ENCODE measurements around the gene ACER2.
A peak's percentile ranks its signal among the peaks of the same experiment; 100 is the strongest.

ACER2 gene

GRCh38 chr9:19457693-19458009 lies 48.8 kb downstream of the ACER2 start:
- ChIA-PET POLR2A (ENCODE audit: low non-redundant PET) (no interaction called here), CTCF (interaction anchor here (0.9 kb wide), 1 partner anchor 216 kb away, joined by 3 read pairs; no protein-coding TSS in a partner anchor)
- H3K27ac ChIP-seq, result no peak overlapping the region
- no peak for DNase-seq (ENCODE audit: low spot score)
- TF ChIP-seq, protein P1, sequence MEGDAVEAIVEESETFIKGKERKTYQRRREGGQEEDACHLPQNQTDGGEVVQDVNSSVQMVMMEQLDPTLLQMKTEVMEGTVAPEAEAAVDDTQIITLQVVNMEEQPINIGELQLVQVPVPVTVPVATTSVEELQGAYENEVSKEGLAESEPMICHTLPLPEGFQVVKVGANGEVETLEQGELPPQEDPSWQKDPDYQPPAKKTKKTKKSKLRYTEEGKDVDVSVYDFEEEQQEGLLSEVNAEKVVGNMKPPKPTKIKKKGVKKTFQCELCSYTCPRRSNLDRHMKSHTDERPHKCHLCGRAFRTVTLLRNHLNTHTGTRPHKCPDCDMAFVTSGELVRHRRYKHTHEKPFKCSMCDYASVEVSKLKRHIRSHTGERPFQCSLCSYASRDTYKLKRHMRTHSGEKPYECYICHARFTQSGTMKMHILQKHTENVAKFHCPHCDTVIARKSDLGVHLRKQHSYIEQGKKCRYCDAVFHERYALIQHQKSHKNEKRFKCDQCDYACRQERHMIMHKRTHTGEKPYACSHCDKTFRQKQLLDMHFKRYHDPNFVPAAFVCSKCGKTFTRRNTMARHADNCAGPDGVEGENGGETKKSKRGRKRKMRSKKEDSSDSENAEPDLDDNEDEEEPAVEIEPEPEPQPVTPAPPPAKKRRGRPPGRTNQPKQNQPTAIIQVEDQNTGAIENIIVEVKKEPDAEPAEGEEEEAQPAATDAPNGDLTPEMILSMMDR (conservative IDR thresholded peaks at IDR 0.05; ENCODE audit: low read depth), result peak; percentile 83

- TF ChIP-seq, protein P1 (conservative IDR thresholded peaks at IDR 0.05; ENCODE audit: low read depth), result no peak
- ChIA-PET CTCF (interaction anchor here (0.6 to 1.0 kb wide), 2 partner anchors 410 to 1198 kb away, joined by 3 to 4 read pairs; no protein-coding TSS in a partner anchor), POLR2A (ENCODE audit: low non-redundant PET) (no interaction called here)
- no peak overlapping the region for H3K27ac ChIP-seq
- no peak for DNase-seq (ENCODE audit: low spot score)
Observed at GRCh38 chr9:19460243-19460642, 51.4 kb downstream of the ACER2 start.

- TF ChIP-seq, protein P1 (conservative IDR thresholded peaks at IDR 0.05; ENCODE audit: low read depth), result no peak
- CTCF ChIA-PET, result no interaction called here
- no peak overlapping the region for H3K27ac ChIP-seq
- DNase-seq (ENCODE audit: low spot score), result no peak
- POLR2A ChIA-PET (ENCODE audit: low non-redundant PET), result no interaction called here
Observed at GRCh38 chr9:19461135-19461534, 52.3 kb downstream of the ACER2 start.

GRCh38 chr9:19464061-19464763 lies 55.4 kb downstream of the ACER2 start:
- DNase-seq (ENCODE audit: low spot score), result no peak
- TF ChIP-seq, protein P1 (conservative IDR thresholded peaks at IDR 0.05; ENCODE audit: low read depth), result no peak
- CTCF ChIA-PET, result interaction anchor here (0.6 to 1.8 kb wide), 11 partner anchors 8 to 1265 kb away, joined by 3 to 8 read pairs (median 4); no protein-coding TSS in a partner anchor
- POLR2A ChIA-PET (ENCODE audit: low non-redundant PET), result no interaction called here
- H3K27ac ChIP-seq, result peak overlapping the region; percentile 14; the same call in 1 of the 2 replicates

DNA sequence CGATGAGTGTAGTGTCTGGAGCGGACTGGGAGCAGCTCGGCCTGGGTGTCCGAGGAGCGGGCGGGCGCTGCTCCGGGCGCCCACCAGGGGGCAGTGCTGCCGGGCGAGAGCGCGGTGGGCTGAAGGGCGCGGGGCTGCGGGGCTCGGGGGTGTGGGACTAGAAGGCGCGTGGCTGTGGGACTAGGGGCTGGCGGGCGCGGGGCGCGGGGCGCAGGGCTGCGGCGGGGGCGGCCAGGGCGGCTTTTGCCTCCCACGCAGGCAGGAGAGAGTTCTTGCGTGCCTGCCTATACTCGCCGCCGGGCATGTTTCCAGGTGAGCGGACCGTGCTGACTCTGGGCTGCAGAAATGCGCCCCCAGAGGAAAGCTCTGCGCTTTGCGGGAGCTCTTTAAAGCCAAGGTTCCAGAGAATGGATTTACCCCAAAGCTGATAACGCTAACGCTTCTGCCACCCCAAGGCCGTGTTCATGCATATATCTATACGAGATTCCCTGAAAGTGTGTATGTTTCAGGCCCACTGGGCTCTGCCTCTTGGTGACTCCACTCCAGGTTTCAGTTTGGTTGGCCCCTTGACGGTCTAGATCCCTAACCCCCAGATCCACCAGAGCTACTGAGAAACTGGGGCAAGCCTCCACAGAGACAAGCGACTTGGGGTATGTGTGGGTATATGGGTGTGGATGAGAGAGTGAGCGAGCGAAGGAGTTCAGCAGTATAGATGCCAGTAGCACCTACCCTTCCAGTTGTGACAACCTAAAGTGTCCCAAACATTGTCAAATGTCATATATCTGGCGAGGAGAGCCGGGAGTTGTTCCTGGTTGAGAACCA lies 56.2 kb downstream of the ACER2 start:
- TF ChIP-seq, protein P1 (conservative IDR thresholded peaks at IDR 0.05; ENCODE audit: low read depth), result peak; percentile 98
- H3K27ac ChIP-seq, result peak overlapping the region; percentile 14
- POLR2A ChIA-PET (ENCODE audit: low non-redundant PET), result no interaction called here
- peak; percentile 91 for DNase-seq (ENCODE audit: low spot score)
- CTCF ChIA-PET, result interaction anchor here (0.5 to 1.8 kb wide), 23 partner anchors 9 to 1265 kb away, joined by 3 to 8 read pairs (median 4); no protein-coding TSS in a partner anchor

GRCh38 chr9:19465586-19466279 lies 56.9 kb downstream of the ACER2 start:
- H3K27ac ChIP-seq, result no peak overlapping the region
- TF ChIP-seq, protein P1 (conservative IDR thresholded peaks at IDR 0.05; ENCODE audit: low read depth), result no peak
- ChIA-PET CTCF (interaction anchor here (0.5 to 1.8 kb wide), 18 partner anchors 10 to 1266 kb away, joined by 3 to 8 read pairs (median 4); no protein-coding TSS in a partner anchor), POLR2A (ENCODE audit: low non-redundant PET) (no interaction called here)
- no peak for DNase-seq (ENCODE audit: low spot score)
